Activated CD8-positive, alpha-beta memory T cell treated with anti-CD3 and anti-CD28 coated beads for 48 hours (primary cell): ENCODE data around the gene LRRC25.

ENCODE experiments used
- DNase-seq, 3 experiments: peaks; one replicate each; pipeline ENCODE4 v3.0.0-alpha.2; 2020; ENCODE audit warnings: low read depth in 2 of 3, low spot score in 2 of 3

Gene LRRC25

GRCh38 chr19:18435842-18436670, 38.6 kb upstream of the LRRC25 start:
- no peak for DNase-seq

DNA sequence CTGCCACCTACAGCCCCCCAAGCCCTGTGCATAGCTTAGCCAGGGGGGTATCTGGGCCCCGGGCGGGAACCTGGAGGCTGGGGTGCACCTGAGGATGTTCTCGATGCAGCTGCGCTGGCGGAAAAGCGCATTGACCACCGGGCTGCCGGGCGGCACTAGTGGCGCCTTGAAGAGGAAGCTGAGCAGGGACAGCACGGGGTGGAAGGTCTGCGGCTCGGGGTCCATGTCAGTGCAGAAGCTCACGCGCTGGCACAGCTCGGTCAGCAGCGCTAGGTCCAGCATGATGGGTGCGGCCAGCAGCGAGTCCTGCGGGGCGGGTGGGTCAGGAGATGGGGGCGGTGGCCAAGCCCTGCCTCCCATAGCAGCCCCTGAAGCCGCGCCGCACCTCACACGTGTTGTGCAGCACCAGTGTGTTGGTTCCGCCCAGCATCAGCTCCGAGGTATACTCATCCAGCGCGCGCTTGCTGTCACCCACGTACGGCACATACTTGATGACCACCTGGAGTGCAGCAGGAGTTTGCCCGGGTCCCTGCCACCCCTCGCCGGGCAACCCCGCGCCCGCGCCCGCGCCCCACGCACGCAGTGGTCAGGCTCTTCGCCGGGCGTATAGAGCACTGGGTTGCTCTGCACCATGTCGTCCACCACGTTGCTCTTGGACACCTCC, 37.9 kb upstream of the LRRC25 start:
- no peak for DNase-seq

DNA sequence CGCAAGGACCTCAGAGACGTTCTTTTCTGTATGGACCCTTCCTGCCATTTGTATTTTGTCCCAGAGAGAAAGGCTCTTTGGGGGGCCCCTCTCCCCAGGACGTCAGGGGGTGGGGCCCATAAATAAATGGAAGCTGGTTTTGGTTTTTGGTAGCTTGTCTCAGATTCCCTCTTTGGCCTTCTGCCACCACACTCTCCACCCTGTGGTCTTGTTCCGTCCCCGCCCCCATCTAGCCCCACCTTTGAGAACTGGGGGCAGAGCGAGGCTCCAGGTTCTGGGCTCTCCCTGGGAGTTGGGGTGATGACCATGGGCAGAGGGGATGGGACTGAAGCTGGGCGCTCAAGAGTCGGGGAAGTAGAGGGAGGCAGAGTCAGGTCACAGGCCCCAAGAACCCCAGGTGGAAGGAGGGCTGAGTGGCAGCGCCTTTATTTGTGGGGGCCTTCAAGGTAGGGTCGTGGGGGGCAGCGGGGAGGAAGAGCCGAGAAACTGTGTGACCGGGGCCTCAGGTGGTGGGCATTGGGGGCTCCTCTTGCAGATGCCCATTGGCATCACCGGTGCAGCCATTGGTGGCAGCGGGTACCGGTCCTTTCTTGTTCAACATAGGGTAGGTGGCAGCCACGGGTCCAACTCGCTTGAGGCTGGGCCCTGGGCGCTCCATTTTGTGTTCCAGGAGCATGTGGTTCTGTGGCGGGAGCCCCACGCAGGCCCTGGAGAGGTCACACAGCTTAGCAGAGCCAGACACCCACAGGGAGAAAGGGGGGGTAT, 37.2 kb upstream of the LRRC25 start:
- DNase-seq = no peak

GRCh38 chr19:18433735-18434398, 36.4 kb upstream of the LRRC25 start:
- no peak for DNase-seq

DNA sequence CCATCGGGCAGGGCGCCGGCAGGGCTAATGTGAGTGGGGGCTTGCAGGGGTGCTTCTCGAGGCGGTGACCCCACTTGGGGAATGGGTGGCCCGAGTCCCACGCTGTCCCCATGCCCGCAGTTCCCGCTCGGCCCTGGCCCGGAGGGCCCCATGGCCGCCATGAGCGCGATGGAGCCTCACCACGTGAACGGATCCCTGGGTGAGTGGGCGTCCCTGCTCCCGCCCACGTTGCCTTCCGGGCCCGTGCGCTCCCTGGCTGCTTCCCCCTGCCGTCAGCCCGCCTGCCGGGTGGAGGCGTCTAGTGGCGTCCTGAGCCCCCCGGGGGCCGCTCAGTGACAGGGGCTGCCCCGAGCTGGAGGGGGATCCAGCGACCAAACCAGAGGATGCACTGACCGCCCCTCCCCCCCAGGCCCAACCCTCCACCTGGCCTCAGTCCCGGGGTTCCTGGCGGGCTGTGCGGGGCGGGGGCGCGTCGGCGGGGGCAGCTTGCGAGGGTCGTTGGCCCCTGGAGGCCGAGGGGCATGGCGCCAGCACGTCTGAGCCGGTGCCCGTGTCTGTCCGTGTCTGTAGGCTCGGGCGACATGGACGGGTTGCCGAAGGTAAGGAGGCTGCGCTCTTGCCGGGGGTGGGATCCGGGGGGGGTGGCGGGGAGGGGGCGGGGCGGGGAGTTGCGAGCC, 35.7 kb upstream of the LRRC25 start:
- DNase-seq = no peak

DNA sequence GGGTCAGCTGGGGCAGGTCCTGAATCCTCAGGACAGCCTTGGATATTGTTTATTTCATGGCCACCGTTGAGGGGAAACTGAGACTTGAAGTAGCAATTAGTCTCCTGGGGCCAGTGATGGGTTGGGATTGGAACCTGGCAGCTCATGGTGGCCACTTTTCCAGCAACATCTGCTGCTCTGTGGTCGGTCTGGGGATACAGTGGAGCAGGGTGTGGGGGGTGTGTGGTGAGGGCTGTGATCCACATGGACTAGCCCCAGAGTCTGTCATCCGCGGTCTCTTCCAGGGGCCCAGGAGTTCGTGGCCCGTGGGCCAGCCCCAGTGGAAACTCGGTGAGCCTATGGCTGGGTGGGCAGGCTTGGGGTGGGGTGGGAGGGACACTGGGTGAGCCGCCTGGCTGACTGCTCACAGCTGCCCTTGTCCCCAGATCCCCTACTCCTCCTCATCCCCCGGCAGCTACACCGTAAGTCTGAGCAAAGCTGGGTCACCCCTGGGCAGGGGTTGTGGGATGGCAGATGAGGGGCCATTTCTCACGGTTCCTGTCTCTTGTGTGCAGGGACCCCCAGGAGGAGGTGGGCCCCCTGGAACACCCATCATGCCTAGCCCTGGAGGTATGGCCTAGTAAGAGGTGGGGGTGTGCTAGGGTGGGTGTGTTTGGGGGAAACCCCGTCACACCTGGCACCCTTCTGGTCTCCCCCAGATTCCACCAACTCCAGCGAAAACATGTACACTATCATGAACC, 35.0 kb upstream of the LRRC25 start:
- DNase-seq = no peak

GRCh38 chr19:18431351-18432197, 34.2 kb upstream of the LRRC25 start:
- DNase-seq = no peak

DNA sequence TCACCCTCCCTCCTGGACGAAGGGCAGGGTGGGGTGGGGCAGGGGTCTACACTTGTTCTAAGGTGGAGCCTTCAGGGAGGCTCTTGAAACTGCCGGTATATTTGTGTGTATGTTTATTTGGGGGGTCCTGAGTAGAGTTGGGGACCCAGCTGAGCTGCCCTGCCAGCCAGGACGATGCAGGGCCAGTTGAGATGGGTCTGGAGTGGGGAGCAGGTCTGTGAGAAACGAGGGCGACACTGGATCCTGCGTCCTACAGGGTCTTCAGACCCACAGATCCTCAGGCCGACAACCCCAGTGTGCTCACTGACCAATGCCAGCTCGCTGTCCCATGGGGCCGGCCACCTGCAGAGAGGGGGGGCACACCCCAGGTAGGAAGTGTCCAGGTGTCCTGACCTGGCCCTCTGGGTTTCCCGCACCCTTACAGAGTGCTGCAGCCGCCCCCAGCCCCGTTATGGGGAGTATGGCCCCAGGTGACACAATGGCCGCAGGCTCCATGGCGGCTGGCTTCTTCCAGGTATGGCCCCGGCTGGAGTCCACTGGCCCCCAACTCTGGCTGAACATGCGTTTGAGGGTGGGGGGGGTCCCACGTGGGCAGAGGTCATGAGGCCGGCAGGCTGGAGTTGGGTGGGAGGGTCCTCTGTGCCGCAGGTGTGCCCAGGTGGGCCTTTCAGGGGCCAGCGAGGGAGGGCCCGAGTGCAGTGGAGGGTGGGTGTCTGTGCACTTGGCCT, 33.2 kb upstream of the LRRC25 start:
- DNase-seq = no peak

- no peak for DNase-seq
These were observed 32.4 kb upstream of the LRRC25 start for GRCh38 chr19:18429717-18430416.

DNA sequence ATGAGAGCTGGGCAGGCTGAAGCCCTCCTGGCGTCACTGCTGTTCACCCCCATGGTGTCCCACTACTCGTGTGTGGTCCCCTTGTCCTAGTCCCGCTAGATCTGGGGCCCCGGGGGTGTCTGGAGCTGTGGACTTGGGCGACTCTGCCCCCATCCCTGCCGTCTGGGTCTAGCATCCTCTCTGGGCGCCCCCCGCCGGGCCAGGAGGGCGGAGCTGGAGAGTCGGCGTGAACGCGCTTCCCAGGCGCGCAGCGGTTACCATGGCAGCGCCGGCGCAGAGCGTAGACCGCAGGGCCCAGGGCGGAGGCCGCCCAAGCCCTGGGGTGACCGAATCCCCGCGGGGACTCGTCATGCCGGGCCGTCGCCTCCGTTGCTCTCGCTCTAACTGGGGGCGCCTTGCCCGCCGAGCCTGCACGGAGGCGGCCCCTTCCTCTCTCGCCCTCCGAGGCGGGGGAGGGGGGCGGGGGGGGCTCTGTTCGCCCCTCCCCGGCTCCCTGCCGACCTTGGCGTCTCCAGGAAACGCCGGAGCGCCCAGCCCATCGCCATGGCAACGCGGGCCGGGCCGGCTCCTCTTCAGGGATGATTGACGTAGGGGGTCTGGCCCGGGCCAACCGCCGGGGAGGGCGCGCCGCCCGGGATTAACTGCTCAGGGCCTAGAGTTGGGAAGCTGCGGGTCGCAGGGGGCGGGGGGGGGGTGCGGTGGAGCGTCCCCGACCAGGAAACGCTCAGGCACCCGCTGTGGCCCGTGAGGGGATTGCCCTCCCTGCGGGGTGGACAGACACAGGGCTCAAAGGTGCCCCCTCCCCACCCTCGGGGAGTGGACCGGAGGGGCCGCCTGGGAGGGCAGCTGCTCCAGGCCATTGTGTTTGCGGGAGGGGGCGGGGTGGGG, 31.6 kb upstream of the LRRC25 start:
- peak in 2 of 3 experiments; percentile 45 to 64 for DNase-seq

GRCh38 chr19:18428173-18428786, 30.9 kb upstream of the LRRC25 start:
- no peak for DNase-seq

DNA sequence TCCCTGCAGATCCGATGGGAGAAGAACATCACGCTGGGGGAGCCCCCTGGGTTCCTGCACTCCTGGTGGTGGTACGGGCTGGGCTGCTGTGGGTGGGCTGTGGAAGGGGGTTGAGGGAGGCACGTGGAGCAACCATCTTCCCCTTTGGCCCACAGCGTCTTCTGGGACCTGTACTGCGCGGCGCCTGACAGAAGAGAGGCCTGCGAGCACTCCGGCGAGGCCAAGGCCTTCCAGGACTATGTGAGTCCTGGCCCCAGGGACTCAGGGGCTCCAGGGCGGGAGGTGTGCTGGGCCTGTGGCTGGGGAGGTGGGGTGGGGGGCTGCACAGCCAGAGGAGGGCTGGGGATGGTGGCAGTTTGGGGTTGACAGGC, 30.3 kb upstream of the LRRC25 start:
- no peak for DNase-seq

DNA sequence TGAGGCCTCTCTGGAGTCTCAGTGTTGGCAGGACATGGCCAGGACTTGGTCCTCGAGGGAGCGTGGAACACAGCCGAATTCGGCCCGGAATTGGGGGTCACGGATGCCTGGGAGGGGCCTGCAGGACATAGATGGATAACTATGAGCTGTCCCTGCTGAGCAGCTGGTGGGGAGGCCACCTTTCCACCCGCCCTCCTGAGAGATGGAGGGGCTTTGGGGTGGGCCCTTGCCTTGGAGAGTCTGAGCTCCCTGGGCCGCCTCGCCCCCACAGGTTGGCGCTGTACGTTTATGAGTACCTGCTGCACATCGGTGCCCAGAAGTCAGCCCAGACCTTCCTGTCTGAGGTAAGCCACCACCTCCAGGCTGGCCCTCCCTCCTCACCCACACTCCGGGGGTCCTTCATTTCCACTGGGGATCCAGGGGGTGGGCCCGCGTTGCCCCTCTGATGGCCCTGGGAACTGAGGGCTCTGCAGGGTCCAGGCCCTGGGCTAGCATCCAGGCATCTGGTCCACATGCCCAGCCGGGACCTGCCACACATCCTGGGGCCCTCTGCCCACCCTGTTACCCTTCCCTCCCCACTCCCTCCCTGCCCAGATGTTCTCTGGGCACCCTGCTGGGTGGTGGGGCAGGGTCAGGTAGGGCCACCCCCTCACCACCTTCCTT, 29.8 kb upstream of the LRRC25 start:
- DNase-seq = no peak

GRCh38 chr19:18426416-18426767, 29.0 kb upstream of the LRRC25 start:
- no peak for DNase-seq

DNA sequence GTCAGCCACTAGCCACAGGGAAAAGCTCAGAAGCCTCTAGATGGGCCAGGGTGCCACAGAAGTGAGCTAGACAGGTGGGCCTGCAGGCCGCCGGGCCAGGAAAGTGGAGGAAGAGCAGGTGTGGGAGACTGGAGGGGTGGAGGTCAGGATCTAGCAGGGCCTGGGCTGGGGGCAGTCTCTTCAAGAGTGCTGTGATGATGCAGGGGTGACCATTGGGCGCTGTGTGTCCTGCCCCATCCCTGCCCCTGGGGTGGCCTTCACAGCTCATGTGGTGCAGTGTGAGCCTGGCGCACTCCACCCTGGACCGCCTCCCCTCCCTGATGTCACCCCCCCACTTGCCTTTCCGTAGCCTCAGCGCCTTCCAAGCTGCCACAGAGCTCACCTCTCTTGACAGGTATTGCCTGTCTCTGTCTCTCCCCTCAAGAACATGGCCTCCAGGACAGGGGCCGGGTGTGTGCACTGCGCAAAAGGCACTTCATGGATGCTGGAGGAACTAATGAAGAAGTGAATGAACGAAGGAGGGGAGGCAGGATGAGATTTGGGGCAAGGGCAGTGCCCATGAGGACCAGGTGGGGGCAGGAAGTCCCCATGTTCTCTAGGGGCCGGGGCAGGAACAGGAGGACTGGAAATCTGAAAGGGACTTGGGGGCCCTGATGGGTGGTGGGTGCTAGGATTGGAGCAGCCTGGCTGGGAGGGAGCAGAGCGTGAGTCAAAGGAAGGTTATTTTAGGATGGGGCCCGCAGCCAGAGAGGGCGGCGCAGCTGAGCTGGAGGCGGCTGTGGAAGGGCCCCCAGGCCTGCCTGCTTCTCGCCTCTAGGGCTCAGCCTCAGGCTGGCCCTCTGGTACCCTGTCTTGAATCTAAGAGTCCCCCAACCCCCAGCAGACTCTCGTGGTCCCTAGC, 28.3 kb upstream of the LRRC25 start:
- DNase-seq = no peak
